ENCODE results near the gene NPHP4. TPM values are rescaled to one million over a fixed set of nuclear protein-coding genes. Genes with fewer than 3 reads are reported as not detected.

The NPHP4 gene
- total and polyA plus RNA-seq, 9 of the 15 experiments (the other 6 are each of a cell fraction or from before 2014, with no cell fraction given) = 0.52 to 26.2 (median 6.7) TPM

- Histone ChIP-seq H3K27me3 (ENCODE audit: control insufficient read depth in 2 of 2, insufficient read depth in 2 of 2, low read length in 2 of 2) (peaks cover 28 to 46% of the 10 kb centered on the region in 2 experiments), H3K27ac (ENCODE audit: extremely low read depth, low read depth, low read length) (no peak overlapping the region), H4K20me1 (replicated peaks; ENCODE audit: control insufficient read depth, insufficient read depth, low read length) (0 out of 2 replicates have a peak, but pooled peaks cover 8% of the 10 kb centered on the region), H3K4me3 (no peak overlapping the region), H3K79me2 (ENCODE audit: control insufficient read depth, insufficient read depth, low read length) (no peaks in the 10 kb centered on the region), H3K9me1 (ENCODE audit: control insufficient read depth, insufficient read depth, low read length) (no peaks in the 10 kb centered on the region), H3K9ac (ENCODE audit: insufficient read depth in 1 of 2, low read depth in 2 of 2, low read length in 2 of 2) (no peak overlapping the region), H3K4me1 (replicated peaks in 1 of 2; ENCODE audit: control insufficient read depth in 2 of 2, insufficient read depth in 2 of 2, low read length in 2 of 2) (no peaks in the 10 kb centered on the region), H3K4me2 (ENCODE audit: insufficient read depth, low read length) (no peak overlapping the region), H3K36me3 (ENCODE audit: control insufficient read depth, insufficient read depth, low read length) (no peaks in the 10 kb centered on the region), H2AFZ (ENCODE audit: low read depth, low read length) (no peak overlapping the region), H3K9me3 (replicated peaks; ENCODE audit: control insufficient read depth, insufficient read depth, low read depth, low read length) (peaks cover 2% of the 10 kb centered on the region)
- WGBS (ENCODE audit: insufficient coverage, low coverage, missing lambda C conversion rate) = 1% methylated on average over 9 of the region's 9 CpGs
- ATAC-seq (no peak), DNase-seq (ENCODE audit: extremely low read depth in 1 of 4, low spot score in 3 of 4) (no peak), FAIRE-seq (no peak)
- in situ Hi-C loops (cut with MboI) (no loop called here), intact Hi-C loops (cut with micrococcal nuclease) (no loop called here)
- TF ChIP-seq HLTF (IDR thresholded peaks at IDR 0.05) (no peak), ZNF445 (CRISPR knock-in tag; IDR thresholded peaks at IDR 0.05; ENCODE audit: low read depth) (no peak), ZNF707 (CRISPR knock-in tag; conservative IDR thresholded peaks at IDR 0.05) (no peak), NRF1 (conservative IDR thresholded peaks at IDR 0.05 in 1 of 2, IDR thresholded peaks at IDR 0.05 in 1 of 2) (no peak), ID3 (CRISPR knock-in tag; IDR thresholded peaks at IDR 0.05) (no peak), ID3 (tag; IDR thresholded peaks at IDR 0.05) (no peak), ZNF561 (CRISPR knock-in tag; conservative IDR thresholded peaks at IDR 0.05) (no peak), HMGXB4 (CRISPR knock-in tag; IDR thresholded peaks at IDR 0.05) (no peak), ZNF324 (CRISPR knock-in tag; IDR thresholded peaks at IDR 0.05) (no peak), YY1 (IDR thresholded peaks at IDR 0.05; ENCODE audit: borderline replicate concordance in 1 of 3, control insufficient read depth in 1 of 3, extremely low read depth in 1 of 3, insufficient read depth in 3 of 3, insufficient read length in 1 of 3, insufficient replicate concordance in 2 of 3, low read depth in 1 of 3, low read length in 2 of 3) (no peak), NONO (IDR thresholded peaks at IDR 0.05; ENCODE audit: low read depth in 2 of 2, low read length in 1 of 2) (no peak), EGR1 (conservative IDR thresholded peaks at IDR 0.05) (no peak), PCBP1 (IDR thresholded peaks at IDR 0.05; ENCODE audit: low read depth, low read length, poor library complexity, severe bottlenecking) (no peak), CTCFL (IDR thresholded peaks at IDR 0.05; ENCODE audit: borderline replicate concordance, insufficient read depth, low read depth, low read length, poor library complexity, severe bottlenecking) (no peak)
- no TSS peak for BruUV-seq (replicated peaks)
- ChIA-PET POLR2A (no interaction called here), CTCF (ENCODE audit: low intra/inter-chr PET ratio) (no interaction called here)
Observed at GRCh38 chr1:5819391-5820025, 172.7 kb downstream of the NPHP4 start.
